ENCODE results near the gene CTDSP1.

CTDSP1 gene

GRCh38 chr2:218405086-218405745 lies 5.5 kb downstream of the CTDSP1 start:
- no peak overlapping the region for H3K4me3 ChIP-seq (ENCODE audit: low read depth, low read length)
- TF ChIP-seq, protein P1, sequence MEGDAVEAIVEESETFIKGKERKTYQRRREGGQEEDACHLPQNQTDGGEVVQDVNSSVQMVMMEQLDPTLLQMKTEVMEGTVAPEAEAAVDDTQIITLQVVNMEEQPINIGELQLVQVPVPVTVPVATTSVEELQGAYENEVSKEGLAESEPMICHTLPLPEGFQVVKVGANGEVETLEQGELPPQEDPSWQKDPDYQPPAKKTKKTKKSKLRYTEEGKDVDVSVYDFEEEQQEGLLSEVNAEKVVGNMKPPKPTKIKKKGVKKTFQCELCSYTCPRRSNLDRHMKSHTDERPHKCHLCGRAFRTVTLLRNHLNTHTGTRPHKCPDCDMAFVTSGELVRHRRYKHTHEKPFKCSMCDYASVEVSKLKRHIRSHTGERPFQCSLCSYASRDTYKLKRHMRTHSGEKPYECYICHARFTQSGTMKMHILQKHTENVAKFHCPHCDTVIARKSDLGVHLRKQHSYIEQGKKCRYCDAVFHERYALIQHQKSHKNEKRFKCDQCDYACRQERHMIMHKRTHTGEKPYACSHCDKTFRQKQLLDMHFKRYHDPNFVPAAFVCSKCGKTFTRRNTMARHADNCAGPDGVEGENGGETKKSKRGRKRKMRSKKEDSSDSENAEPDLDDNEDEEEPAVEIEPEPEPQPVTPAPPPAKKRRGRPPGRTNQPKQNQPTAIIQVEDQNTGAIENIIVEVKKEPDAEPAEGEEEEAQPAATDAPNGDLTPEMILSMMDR (IDR thresholded peaks at IDR 0.05; ENCODE audit: low read depth, low read length), result no peak

DNA sequence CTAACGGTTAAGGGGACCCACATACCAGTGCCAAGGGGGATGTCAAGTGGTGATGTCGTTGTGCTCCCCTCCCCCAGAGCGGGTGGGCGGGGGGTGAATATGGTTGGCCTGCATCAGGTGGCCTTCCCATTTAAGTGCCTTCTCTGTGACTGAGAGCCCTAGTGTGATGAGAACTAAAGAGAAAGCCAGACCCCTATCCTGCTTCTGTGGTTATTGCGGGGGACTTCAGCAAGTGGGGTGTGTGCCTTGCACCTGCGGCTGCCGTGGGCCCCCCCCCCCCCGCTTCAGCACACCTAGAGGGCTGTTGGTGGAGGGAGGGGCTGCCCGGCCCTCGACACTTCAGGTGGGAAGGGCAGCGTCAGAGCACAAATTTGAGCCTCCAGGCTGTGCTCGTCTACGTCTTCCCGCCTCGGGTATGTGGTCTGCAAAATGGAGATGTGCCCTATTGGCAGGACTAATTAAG lies 6.1 kb downstream of the CTDSP1 start:
- TF ChIP-seq, protein P1 (IDR thresholded peaks at IDR 0.05; ENCODE audit: low read depth, low read length), result no peak
- peak overlapping the region; percentile 43 for H3K4me3 ChIP-seq (ENCODE audit: low read depth, low read length)

GRCh38 chr2:218406209-218406948 lies 6.7 kb downstream of the CTDSP1 start:
- H3K4me3 ChIP-seq (ENCODE audit: low read depth, low read length), result peak overlapping the region; percentile 52
- TF ChIP-seq, protein P1 (IDR thresholded peaks at IDR 0.05; ENCODE audit: low read depth, low read length), result peak; percentile 77

- peak overlapping the region; percentile 52 for H3K4me3 ChIP-seq (ENCODE audit: low read depth, low read length)
Observed at GRCh38 chr2:218406949-218407618, 7.4 kb downstream of the CTDSP1 start.

GRCh38 chr2:218407717-218408116 lies 8.0 kb downstream of the CTDSP1 start:
- TF ChIP-seq, protein P1 (IDR thresholded peaks at IDR 0.05; ENCODE audit: low read depth, low read length), result no peak
- no peak overlapping the region for H3K4me3 ChIP-seq (ENCODE audit: low read depth, low read length)

More at GRCh38 chr2:218406949-218407618, 7.4 kb downstream of the CTDSP1 start:
- TF ChIP-seq, protein P1 (IDR thresholded peaks at IDR 0.05; ENCODE audit: low read depth, low read length), result no peak

DNA sequence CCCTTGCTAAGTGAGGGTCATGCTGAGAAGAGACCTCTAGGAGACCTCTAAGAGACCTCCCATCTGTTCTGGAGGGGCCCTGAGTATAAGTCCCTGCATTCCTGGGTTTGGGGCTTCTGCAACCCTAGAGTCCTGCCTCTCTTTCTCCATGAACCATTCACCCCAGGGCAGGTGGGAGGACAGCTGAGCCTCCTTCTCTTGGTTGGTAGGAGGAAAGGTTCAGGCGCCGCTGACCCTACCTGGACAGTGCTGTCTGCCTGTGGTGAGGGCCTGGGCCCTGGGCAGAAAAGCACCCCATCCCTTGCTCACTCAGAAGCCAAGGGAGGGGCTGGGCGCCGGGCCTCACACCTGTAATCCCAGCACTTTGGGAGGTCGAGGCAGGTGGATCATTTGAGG lies 18.7 kb downstream of the CTDSP1 start:
- TF ChIP-seq, protein P1 (IDR thresholded peaks at IDR 0.05; ENCODE audit: low read depth, low read length), result no peak

More for the DNA sequence above, 18.7 kb downstream of the CTDSP1 start:
- H3K4me3 ChIP-seq (ENCODE audit: low read depth, low read length), result no peak overlapping the region

Measured in WI38 (cell line).